ENCODE measurements around the gene CRELD2.

The CRELD2 gene

DNA sequence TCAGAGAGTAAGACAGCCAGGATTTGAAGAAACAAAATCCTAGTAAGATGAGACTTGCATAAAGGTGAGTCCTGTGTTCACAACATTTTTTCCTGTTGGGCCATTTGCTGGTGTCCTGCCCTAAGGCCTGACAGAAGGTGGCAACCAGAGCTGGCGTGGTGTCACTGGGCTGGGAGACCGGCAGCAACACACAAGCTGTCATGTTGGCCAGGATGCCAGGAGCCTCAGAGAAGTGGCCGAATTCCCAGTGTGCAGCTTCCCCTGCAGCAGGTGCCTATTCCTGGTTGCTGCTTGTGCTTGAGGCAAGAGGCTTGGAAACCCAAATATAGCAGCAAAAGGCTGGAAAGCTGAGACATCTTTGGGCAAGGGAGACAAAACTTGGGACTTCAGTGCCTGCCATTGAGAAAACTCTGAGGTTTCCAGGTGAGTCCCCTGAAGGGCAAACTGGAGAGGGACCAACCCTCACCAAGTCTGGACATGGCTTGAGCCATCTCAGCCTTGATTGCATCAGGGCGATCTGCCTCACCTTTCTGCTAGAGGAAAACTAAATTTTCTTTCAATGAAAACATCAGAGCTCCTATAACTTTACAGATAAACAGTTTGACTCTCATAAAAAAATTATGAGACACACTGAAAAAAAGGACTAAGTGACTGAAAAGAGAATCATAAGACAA is 26.1 kb upstream of the CRELD2 start:
- no peak for DNase-seq
- H3K27ac ChIP-seq: no peak overlapping the region
- H3K9me3 ChIP-seq (ENCODE audit: severe bottlenecking): no peaks in the 10 kb centered on the region
- peaks cover 49% of the 10 kb centered on the region for H3K36me3 ChIP-seq
- H3K4me3 ChIP-seq (ENCODE audit: low read depth, low read length): no peak overlapping the region
- H3K27me3 ChIP-seq (ENCODE audit: insufficient read depth, low read depth, severe bottlenecking): no peaks in the 10 kb centered on the region
- TF ChIP-seq, protein P1, sequence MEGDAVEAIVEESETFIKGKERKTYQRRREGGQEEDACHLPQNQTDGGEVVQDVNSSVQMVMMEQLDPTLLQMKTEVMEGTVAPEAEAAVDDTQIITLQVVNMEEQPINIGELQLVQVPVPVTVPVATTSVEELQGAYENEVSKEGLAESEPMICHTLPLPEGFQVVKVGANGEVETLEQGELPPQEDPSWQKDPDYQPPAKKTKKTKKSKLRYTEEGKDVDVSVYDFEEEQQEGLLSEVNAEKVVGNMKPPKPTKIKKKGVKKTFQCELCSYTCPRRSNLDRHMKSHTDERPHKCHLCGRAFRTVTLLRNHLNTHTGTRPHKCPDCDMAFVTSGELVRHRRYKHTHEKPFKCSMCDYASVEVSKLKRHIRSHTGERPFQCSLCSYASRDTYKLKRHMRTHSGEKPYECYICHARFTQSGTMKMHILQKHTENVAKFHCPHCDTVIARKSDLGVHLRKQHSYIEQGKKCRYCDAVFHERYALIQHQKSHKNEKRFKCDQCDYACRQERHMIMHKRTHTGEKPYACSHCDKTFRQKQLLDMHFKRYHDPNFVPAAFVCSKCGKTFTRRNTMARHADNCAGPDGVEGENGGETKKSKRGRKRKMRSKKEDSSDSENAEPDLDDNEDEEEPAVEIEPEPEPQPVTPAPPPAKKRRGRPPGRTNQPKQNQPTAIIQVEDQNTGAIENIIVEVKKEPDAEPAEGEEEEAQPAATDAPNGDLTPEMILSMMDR (IDR thresholded peaks at IDR 0.05; ENCODE audit: low read depth, low read length): no peak

DNA sequence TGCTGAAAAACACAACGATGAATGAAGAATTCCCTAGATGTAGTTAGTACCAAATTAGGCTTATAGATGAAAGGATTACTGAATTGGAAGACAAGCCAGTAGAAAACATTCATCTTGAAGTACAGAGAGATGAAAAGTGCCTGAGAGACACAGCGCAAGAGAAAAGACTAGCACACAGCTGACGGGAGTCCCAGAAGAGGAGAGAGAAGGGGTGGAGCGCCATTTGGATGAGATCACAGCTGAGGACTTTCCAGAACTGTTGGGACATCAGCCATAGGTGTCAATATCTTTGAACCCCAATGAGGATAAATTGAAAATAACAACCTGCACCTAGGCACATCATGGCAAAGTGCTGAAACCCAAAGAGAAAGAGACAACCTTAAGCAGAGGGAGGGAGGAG is 25.4 kb upstream of the CRELD2 start:
- H3K9me3 ChIP-seq (ENCODE audit: severe bottlenecking): no peaks in the 10 kb centered on the region
- no peak for DNase-seq
- peaks cover 46% of the 10 kb centered on the region for H3K36me3 ChIP-seq
- no peaks in the 10 kb centered on the region for H3K27me3 ChIP-seq (ENCODE audit: insufficient read depth, low read depth, severe bottlenecking)
- TF ChIP-seq, protein P1 (IDR thresholded peaks at IDR 0.05; ENCODE audit: low read depth, low read length): no peak
- no peak overlapping the region for H3K4me3 ChIP-seq (ENCODE audit: low read depth, low read length)
- H3K27ac ChIP-seq: no peak overlapping the region

DNA sequence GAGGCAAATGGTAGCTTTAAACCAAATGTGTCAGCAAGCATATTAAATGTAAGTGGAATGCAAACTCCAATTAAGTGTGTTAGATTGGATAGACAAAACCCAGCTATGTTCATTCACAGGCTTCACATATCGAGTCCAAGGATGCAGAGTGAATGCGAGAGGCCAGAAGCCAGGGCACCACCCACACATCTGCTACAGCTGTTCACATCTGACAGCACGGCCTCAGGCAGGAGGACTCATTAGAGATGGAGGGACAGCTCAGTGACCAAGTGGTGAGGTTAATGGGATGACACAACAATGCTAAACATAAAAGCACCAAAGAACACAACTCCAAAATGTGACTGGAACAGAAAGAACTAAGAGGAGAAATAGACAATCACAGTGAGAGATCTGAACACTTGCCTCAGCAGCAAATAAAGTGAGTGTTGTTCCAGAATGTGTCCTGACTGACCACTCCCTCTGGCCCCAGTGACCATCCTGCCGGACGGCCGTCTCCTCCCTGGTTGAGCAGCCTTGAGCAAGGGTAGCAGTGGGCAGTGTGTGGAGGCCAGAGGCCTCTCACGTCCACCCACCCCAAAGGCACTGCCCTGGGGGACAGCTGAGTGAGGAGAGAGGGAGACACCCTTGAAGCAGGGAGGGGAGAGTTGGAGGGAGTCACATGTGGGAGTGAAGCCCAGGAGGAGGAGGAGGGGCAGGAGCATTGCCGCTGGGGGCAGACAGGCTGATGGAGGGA is 23.9 kb upstream of the CRELD2 start:
- Histone ChIP-seq H3K4me3 (ENCODE audit: low read depth, low read length) (no peak overlapping the region), H3K27me3 (ENCODE audit: insufficient read depth, low read depth, severe bottlenecking) (no peaks in the 10 kb centered on the region), H3K36me3 (peaks cover 38% of the 10 kb centered on the region), H3K9me3 (ENCODE audit: severe bottlenecking) (no peaks in the 10 kb centered on the region), H3K27ac (no peak overlapping the region)
- no peak for DNase-seq
- TF ChIP-seq, protein P1 (IDR thresholded peaks at IDR 0.05; ENCODE audit: low read depth, low read length): no peak

DNA sequence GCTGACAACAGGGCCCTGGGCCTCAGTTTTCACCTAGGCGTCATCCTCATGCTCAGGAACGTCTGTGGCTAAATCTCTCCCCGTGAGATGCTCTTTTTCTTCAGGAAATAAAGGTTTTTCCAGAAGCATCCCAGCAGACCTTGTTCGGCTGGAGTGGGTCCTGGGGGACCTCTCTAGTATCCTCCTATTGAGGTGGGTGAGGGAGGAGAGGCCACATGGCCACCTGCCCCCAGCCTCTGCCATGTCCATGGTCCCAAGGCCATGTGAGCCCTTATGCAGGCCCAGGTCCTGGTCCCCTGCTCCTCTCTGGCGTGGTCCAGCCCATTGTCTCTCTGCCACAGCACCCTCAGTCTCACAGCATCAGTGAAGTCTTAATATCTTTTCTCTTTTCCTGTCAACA is 22.2 kb upstream of the CRELD2 start:
- DNase-seq: no peak

DNA sequence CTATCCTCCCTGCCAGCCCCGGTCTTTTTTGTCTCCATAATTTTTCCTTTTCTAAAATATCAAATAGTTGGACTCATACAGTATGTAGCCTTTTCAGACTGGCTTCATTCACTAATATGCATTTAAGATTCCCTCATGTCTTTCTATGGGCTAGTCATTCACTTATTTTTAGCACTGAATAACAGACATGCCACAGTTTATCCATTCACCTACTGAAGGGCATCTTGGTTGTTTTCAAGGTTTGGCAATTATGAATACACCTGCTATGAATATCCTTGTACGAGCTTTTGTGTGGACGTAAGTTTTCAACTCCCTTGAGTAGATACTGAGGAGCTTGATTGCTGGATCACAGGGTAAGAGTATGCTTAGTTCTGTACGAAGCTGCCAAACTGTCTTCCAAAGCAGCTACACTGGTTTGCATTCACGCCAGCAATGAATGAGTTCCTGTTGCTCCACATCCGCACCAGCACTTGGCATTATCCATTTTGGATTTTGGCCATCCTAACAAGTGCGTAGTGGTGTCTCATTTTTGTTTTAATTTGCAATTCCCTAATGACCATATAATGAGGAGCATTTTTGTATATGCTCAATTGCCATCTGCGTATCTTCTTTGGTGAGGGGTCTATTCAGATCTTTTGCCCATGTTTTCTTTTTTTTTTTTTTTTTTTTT is 21.3 kb upstream of the CRELD2 start:
- no peaks in the 10 kb centered on the region for H3K9me3 ChIP-seq (ENCODE audit: severe bottlenecking)
- no peak overlapping the region for H3K4me3 ChIP-seq (ENCODE audit: low read depth, low read length)
- no peak overlapping the region for H3K27ac ChIP-seq
- H3K36me3 ChIP-seq: peaks cover 30% of the 10 kb centered on the region
- no peak for DNase-seq
- TF ChIP-seq, protein P1 (IDR thresholded peaks at IDR 0.05; ENCODE audit: low read depth, low read length): no peak
- no peaks in the 10 kb centered on the region for H3K27me3 ChIP-seq (ENCODE audit: insufficient read depth, low read depth, severe bottlenecking)

More for the DNA sequence above, 22.2 kb upstream of the CRELD2 start:
- no peaks in the 10 kb centered on the region for H3K27me3 ChIP-seq (ENCODE audit: insufficient read depth, low read depth, severe bottlenecking)
- no peak overlapping the region for H3K27ac ChIP-seq
- TF ChIP-seq, protein P1 (IDR thresholded peaks at IDR 0.05; ENCODE audit: low read depth, low read length): no peak
- H3K36me3 ChIP-seq: peaks cover 32% of the 10 kb centered on the region
- no peak overlapping the region for H3K4me3 ChIP-seq (ENCODE audit: low read depth, low read length)
- H3K9me3 ChIP-seq (ENCODE audit: severe bottlenecking): no peaks in the 10 kb centered on the region
